Posterior cingulate gyrus (tissue), 11 donors: ENCODE measurements around the gene GFM1.
"Not testable (repeated sequence)": the region's sequence is repeated elsewhere in the genome, so short reads cannot be mapped to it uniquely, and the experiment has no call there.

ENCODE experiments used
- DNase-seq, 10 donors: peaks; one replicate each; pipeline versions ENCODE4 v3.0.0 to v3.0.0-alpha.2; 2020 to 2021; ENCODE audit warnings: mixed read lengths in 3 of 10
- intact Hi-C: fragments of 100-400 bp; cut with DNase I; formaldehyde crosslinking; loops from one replicate; pipeline ENCODE4 v1.15.1; 2023

Gene GFM1

DNA sequence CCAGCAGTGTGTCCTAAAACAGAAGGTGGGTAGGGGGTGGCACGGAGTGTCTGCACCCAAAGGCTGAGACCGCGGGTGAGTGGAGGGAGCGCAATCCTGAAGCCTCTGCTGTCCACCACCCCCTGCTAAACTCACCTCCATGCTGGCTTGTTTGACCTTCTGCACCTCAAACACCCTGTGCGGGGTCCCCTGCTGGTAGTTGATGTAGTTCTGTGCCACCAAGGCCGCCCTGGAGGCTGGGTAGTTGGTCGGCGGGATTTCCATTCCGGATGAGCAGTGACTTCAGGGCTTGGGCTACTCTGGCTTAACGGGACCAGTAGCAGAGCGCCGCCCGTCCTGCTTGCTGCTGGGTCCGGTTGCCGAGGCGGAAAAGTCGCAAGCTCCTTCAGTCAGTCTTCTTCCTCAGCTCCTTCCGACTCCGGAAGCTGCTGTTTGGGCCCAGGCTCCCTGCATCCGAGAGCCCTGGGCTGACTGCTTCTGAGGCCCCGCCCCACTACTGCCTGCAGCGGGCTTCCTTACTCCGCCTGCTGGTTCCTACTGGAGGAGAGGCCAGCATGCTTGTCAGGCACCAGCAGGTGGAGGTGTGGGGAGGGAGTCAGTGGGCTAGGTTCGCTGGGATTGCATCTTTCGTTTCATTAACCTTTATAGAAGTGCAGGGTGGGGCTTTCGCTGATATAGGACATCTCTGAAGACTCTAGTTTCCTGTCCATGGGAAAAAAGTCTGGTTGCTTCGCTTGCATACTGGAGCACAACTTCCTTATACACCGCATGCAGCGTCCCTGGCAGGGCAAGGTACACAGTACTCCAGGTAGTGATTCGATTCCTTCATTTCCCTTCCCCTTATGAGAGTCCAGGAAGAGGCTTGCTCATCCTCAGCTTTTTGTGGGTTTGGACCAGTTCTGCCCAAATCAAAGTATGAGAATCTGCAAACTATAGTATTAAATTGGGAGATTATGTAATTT lies 28.2 kb downstream of the GFM1 start, which contains the start of gene LXN:
Gene LXN (minus strand): TSS at position 434 of the 962 bp plus-strand sequence. CDS start 170 bp downstream, at position 264.
- DNase-seq = peak; percentile 22 to 93 (median 56)
- intact Hi-C loops = no loop called here

GRCh38 chr3:158678687-158679086 lies 34.4 kb downstream of the GFM1 start:
- intact Hi-C loops = no loop called here
- no peak for DNase-seq

- DNase-seq = no peak
- intact Hi-C loops = no loop called here
Observed at GRCh38 chr3:158679547-158680000, 35.2 kb downstream of the GFM1 start.

DNA sequence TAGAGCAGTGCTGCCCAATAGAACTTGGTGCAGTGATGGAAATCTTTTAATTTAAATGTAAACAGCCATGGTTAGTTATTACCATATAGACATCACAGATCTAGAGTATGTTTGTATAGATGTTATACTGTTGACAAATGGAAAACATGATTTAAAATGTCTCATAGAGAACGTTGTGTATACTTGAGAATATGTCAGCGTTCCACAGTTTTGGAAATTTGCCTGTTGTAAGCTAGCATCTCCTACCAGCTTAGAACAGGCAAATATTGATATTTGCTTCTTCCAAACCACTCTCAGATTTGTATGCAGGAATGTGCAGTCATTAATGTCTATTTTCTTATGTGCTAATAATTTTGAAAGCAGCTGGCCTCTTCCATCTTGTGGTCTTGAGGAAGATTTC lies 36.5 kb downstream of the GFM1 start:
- intact Hi-C loops = no loop called here
- DNase-seq = no peak

- intact Hi-C loops = no loop called here
- no peak for DNase-seq
Observed at GRCh38 chr3:158683230-158683962, 39.1 kb downstream of the GFM1 start.

DNA sequence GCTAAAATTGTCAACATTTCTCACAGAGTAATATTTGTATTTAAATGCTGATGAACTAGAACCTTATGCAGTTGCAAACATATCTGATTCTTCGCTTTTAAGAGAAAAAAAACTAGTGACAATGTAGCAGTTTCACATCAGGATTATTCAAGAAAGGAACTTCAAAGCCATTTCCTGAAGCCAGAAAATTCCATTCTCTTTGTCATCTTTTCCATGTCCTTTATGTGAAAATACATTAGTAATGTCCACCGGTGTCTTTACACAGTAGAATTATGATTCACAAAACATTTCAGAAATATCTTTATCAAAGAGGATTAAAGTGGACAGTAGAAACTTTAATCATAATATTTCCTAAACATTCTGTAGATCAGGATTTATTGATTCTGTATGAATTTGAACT lies 40.8 kb downstream of the GFM1 start:
- no peak for DNase-seq
- intact Hi-C loops = no loop called here

DNA sequence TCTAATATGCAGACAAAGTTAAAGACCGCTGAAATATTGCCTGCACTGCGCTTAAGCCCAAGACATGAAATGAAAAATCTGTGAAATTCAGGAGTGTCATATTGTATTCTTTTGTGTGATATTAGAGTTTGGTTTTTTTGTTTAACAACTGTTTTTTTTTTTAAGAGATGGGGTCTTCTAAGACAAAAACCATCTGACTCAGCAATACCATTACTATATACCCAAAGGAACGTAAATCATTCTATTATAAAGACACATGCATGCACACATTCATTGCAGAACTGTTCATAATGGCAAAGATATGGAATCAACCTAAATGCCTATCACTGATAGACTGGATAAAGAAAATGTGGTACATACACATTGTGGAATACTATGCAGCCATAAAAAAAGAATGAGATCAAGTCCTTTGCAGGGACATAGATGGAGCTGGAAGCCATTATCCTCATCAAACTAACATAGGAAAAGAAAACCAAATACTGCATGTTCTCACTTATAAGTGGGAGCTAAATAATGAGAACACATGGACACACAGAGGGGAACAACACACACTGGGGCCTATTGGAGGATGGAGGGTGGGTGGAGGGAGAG lies 49.6 kb downstream of the GFM1 start:
- intact Hi-C loops = not testable (repeated sequence)

DNA sequence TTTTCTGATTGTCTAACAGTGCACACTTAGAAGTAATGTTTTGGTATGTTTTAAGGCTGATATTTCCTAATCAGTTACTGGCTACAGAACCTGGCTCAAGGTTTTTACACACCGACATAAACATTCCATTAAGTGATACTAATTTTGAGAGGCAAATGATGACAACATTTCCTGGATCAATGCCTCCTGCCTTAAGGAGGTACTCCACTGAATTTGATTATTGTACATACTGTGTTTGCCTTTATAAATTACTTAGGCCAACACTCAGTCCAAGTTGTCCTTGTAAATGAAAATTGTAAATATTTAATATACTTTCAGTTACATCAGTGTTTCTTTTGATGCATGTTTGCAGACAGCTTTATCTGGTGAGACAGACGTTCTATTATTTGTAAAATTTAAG lies 52.3 kb downstream of the GFM1 start:
- intact Hi-C loops = no loop called here
- DNase-seq = no peak

More for the DNA sequence above, 49.6 kb downstream of the GFM1 start:
- DNase-seq = not testable (repeated sequence)

DNA sequence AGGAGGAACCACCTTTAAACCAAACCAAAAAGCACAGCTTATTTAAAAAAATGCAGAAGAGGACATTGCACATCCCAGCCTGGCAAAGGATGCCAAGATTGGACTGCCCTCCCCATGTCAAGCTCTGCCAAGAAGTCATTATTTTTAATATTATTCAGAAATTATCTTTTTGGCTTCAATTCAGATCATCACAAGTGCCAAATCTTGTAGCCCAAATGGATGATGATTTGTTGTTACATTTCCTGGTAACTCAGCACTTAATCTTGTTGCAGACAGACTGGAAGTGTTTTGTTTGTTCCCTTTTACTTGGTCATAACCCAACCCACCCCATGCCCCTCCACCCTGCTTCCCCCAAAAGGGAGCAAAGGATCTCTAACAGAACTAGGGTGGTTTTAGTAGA lies 56.2 kb downstream of the GFM1 start:
- intact Hi-C loops = no loop called here
- DNase-seq = no peak

DNA sequence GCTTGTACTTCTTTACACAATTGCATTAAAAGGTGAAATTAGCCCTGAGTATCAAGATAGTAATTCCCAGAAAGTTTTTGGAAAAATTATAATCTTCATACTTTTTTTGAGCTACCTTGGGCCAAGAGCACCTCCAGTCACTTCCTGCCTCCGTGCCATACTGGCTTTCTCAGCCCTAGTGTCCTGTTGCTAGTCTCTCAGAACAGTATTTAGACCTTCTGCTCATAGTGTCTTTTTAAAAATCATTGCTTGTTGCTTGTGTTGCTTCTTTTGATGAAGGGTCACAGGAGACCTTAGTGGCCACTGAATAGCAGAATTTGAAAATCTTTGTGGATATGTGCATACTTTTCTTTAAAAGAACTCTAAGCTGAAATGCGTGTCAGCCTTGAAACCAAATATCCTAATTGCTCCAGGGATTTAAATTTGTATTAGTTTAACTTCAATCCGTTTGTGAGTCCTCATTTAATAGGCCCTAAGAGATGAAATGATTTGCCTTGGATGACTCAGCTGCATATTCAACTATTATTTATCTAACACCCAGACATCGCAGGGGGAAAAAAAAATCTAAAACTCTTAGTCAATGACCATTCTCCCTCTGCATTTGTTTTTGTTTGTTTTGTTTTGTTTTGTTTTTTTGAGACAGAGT lies 57.2 kb downstream of the GFM1 start:
- no peak for DNase-seq
- intact Hi-C loops = no loop called here

DNA sequence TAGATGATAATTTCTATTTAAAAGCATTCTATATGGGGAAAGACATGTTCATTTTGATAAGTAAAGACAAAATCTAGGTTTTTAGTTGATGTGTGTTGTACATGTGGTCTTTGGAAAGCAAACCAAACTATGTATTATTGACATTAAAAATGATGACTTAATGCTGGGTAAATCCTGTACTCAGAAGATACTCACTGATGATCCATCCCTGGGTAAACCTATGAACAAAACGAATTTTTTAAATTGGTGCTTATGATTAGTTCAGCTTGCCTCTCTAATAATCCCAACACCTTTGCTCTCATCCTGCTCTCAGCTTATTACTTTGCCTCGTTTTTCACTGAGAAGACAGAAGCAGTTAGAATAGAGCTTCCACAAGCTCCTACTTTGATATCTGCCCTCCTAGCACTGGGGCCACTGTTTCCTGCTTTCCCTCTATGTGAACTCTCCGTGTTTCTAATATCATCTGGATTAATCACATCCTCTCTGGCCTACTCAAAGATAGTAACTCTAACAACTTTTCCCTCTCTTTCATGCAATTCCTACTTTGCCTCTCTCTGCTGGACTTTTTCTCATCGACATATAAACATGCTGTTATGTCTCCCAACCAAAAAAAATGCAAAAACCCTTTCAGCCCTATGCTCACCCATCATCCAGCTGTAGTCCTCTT lies 58.6 kb downstream of the GFM1 start:
- DNase-seq = no peak

GRCh38 chr3:158703566-158703965 lies 59.2 kb downstream of the GFM1 start:
- intact Hi-C loops = no loop called here
- DNase-seq = no peak

More for the DNA sequence above, 58.6 kb downstream of the GFM1 start:
- intact Hi-C loops = no loop called here

DNA sequence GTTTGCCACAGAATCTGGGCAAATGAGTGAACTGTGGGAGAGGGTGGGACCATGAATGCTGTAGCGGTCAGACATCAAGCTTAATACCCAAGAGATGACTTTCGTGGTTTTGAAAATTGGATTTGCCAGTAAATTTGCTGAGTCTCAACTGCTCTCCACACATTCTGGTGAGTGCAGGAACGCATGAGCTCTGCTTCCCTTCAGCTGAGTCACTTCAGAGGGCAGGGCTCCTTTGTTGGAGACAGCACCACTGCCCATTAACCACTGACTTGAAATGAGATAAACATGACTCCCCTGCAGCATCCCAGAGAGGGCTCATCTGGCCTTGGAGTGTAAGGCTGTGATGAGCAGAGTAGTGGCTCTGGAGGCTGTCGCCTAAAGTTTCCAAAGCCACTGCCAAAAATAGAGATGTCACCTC lies 65.3 kb downstream of the GFM1 start:
- intact Hi-C loops = loop anchor here (10.0 kb wide), 1 partner anchor 585 kb away; no protein-coding TSS in a partner anchor
- no peak for DNase-seq

DNA sequence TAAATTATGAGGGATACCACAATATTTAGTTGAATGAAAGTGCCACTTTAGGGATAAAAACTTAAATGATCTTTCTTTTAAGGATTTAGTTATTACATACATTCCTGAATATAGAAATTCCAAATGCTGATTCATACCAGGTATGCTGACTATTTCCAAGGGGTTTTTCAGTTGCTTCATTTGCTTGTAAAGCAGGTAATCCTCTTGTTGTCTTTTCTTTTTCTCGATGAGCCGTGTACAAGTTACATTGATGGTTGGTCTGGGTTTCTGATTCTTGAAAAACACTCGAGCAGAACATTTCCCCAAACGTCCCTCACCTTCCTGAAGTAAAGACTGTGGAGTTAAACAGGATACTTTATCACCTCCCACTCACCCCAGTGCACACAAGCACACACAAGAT lies 66.3 kb downstream of the GFM1 start:
- no peak for DNase-seq
- intact Hi-C loops = loop anchor here (10.0 kb wide), 1 partner anchor 586 kb away; no protein-coding TSS in a partner anchor

DNA sequence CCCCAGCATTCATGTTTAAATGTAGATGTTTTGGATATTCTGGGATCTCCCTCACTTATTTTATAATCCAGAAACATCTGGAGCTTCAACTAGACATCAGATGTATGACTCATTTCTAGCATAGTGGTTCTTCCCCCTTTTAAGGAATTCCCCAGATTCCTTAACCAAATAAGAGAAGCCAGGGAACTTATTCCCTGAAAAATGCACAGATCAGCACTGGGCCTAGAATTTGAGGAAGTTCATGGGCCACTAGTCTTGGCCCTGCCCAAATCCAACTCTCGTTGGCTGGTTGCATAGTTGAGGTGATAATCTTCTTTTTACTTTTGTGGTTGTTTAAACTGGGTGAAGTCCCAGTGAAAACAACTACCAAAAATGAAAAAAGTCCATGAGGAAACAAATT lies 67.6 kb downstream of the GFM1 start:
- DNase-seq = no peak
- intact Hi-C loops = loop anchor here (10.0 kb wide), 1 partner anchor 587 kb away; no protein-coding TSS in a partner anchor

- DNase-seq = no peak
- intact Hi-C loops = loop anchor here (10.0 kb wide), 1 partner anchor 588 kb away; no protein-coding TSS in a partner anchor
Observed at GRCh38 chr3:158712443-158712842, 68.1 kb downstream of the GFM1 start.

DNA sequence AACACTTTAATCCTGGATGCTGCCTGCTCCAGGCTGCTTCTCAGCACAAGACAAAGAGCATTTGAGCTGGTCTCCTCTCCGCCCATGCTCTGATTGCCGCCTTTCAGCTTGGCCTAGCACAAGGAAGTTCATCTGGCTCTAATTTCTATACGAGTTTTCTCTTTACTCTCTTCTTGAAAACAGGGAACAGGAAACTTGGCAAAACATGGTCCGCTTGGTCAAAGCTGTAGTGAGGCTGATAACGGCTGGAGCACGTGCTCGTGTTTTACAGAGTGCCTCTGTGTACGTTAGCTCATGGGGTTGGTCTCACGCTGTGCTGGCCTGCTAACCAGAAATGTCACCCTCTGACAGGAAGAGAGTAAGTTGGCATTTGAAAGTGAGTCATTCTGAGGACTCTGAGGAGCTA lies 68.8 kb downstream of the GFM1 start:
- DNase-seq = peak in 1 of 10 donors; percentile 34

DNA sequence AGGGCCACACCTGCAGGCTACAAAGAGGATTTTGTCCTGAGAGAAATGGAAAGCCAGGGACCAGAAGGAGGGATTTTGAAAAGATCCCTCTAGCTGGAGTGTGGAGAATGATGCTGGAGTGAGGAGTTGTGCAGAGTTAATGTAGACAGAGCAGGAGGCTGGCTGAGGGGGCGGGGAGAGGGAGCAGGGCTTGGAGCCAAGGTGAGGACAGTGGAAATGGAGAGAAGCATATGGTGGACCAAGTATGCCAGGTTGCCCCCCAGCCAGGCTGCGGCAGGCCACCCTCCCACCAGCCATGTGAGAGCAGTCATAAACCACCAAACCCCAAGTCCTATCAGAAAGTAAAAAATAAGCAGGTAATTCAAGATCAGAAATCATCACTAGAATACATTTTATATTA lies 73.2 kb downstream of the GFM1 start:
- DNase-seq = no peak
- intact Hi-C loops = loop anchor here (10.0 kb wide), 1 partner anchor 593 kb away; no protein-coding TSS in a partner anchor

More for the DNA sequence above, 68.8 kb downstream of the GFM1 start:
- intact Hi-C loops = loop anchor here (10.0 kb wide), 1 partner anchor 588 kb away; no protein-coding TSS in a partner anchor

GRCh38 chr3:158718490-158719170 lies 74.3 kb downstream of the GFM1 start:
- intact Hi-C loops = loop anchor here (10.0 kb wide), 1 partner anchor 594 kb away; no protein-coding TSS in a partner anchor

More at GRCh38 chr3:158718490-158719170, 74.3 kb downstream of the GFM1 start:
- no peak for DNase-seq
